ENCODE measurements around the gene KRT3. TPM values are rescaled to one million over a fixed set of nuclear protein-coding genes. Genes with fewer than 3 reads are reported as not detected.

Gene KRT3
- total RNA-seq, 2 donors from 2014 or later: not detected

DNA sequence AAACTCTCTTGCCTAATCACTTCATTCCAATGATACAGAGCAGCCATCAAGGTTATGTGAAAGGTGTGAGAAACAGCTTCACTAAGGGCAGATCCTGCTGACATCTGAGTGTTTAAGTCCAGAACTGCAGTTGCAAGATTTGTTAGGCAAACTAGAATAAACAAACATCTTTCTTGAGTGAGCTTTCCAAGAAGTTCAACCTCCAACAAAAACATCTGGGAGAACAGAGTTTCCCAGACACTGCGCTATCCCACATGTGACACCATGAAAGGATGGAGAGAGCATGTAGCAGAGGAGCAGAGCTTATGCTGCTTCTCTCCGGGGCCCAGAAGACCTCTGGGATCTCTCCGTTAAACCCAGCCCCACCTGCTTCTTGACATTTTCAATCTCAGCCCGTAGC lies 24.4 kb downstream of the KRT3 start:
- TF ChIP-seq POLR2A (IDR thresholded peaks at IDR 0.05) (no peak), POLR2AphosphoS5 (IDR thresholded peaks at IDR 0.05) (no peak)
- TF ChIP-seq, protein P1, sequence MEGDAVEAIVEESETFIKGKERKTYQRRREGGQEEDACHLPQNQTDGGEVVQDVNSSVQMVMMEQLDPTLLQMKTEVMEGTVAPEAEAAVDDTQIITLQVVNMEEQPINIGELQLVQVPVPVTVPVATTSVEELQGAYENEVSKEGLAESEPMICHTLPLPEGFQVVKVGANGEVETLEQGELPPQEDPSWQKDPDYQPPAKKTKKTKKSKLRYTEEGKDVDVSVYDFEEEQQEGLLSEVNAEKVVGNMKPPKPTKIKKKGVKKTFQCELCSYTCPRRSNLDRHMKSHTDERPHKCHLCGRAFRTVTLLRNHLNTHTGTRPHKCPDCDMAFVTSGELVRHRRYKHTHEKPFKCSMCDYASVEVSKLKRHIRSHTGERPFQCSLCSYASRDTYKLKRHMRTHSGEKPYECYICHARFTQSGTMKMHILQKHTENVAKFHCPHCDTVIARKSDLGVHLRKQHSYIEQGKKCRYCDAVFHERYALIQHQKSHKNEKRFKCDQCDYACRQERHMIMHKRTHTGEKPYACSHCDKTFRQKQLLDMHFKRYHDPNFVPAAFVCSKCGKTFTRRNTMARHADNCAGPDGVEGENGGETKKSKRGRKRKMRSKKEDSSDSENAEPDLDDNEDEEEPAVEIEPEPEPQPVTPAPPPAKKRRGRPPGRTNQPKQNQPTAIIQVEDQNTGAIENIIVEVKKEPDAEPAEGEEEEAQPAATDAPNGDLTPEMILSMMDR (IDR thresholded peaks at IDR 0.05): no peak
- DNase-seq (ENCODE audit: low spot score): no peak
- Histone ChIP-seq H3K4me1 (replicated peaks) (no peaks in the 10 kb centered on the region), H3K4me3 (no peak overlapping the region), H3K27ac (no peak overlapping the region), H3K27me3 (replicated peaks; ENCODE audit: insufficient read depth) (peaks cover 2% of the 10 kb centered on the region), H3K9me3 (no peaks in the 10 kb centered on the region), H3K36me3 (no peaks in the 10 kb centered on the region)
- intact Hi-C loops (cut with DNase I): no loop called here
- WGBS: 75% methylated on average over 4 of the region's 4 CpGs

DNA sequence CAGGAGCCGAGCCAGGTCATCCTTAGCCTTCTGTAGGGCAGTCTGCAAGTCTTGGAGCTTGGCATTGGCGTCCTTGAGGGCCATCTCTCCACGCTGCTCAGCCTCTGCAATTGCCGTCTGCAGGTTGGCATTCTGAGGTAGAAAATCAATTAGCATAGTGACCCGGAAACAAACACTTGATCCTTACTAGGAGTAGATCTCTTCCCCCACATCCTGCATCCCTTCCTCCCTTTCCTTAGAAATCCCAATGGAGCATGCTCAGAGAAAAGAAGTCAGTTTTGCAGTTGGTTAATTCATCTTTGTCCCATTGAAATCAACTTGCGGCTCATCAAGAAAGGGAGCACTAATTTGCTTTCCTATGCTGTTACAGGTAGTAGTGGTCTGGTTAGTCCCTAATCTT lies 24.8 kb downstream of the KRT3 start:
- TF ChIP-seq POLR2AphosphoS5 (IDR thresholded peaks at IDR 0.05) (no peak), POLR2A (IDR thresholded peaks at IDR 0.05) (no peak)
- TF ChIP-seq, protein P1 (IDR thresholded peaks at IDR 0.05): no peak
- intact Hi-C loops (cut with DNase I): no loop called here
- DNase-seq (ENCODE audit: low spot score): no peak
- Histone ChIP-seq H3K4me3 (no peak overlapping the region), H3K4me1 (replicated peaks) (no peaks in the 10 kb centered on the region), H3K27me3 (replicated peaks; ENCODE audit: insufficient read depth) (peaks cover 2% of the 10 kb centered on the region), H3K36me3 (no peaks in the 10 kb centered on the region), H3K27ac (no peak overlapping the region), H3K9me3 (no peaks in the 10 kb centered on the region)
- WGBS: 90% methylated on average over 6 of the region's 6 CpGs

DNA sequence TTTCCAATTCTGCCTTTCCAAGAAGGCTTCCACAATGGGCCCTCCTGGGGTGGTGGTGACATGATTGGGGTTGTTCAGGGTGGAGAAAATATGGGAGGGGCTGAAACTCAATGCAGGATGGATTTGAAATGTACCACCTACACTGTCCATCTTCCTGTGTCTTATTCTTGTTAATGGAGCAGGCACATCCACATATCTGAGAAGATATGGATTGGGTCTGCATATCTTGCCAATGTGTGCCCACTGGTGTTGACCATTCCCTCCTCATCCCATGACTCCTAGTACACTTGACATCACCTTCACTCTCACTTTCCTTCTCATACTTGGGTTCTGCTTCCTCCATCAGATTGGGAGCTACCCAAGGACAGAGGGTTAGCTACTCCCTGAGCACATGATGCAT lies 26.0 kb downstream of the KRT3 start:
- H3K27me3 ChIP-seq (replicated peaks; ENCODE audit: insufficient read depth): peaks cover 2% of the 10 kb centered on the region
- H3K4me1 ChIP-seq (replicated peaks): no peaks in the 10 kb centered on the region
- no peaks in the 10 kb centered on the region for H3K36me3 ChIP-seq
- no peak for DNase-seq (ENCODE audit: low spot score)
- H3K27ac ChIP-seq: no peak overlapping the region
- H3K9me3 ChIP-seq: no peaks in the 10 kb centered on the region
- intact Hi-C loops (cut with DNase I): no loop called here
- TF ChIP-seq POLR2A (IDR thresholded peaks at IDR 0.05) (no peak), POLR2AphosphoS5 (IDR thresholded peaks at IDR 0.05) (no peak)
- TF ChIP-seq, protein P1 (IDR thresholded peaks at IDR 0.05): no peak
- H3K4me3 ChIP-seq: no peak overlapping the region

DNA sequence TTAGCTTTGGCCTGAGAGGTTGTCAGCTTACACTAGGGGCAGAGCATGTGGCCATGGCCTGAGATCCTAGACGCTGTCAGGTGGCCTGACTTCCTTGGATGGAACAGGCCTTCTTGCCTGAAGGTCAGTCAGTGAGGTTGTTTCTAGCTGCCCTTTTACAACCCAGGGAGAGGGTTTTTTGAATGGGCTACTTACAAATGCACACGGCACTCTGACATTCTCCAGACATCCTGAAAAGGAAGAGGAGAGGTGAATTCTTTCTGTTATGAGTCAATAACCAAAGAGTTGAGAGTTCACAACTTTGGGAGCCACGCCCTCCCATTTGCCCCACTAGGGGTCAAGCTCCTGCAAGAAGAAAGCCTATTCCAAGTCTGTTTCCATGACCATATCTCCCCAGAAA lies 26.6 kb downstream of the KRT3 start:
- no peak for DNase-seq (ENCODE audit: low spot score)
- H3K27me3 ChIP-seq (replicated peaks; ENCODE audit: insufficient read depth): peaks cover 2% of the 10 kb centered on the region
- 78% methylated on average over 3 of the region's 3 CpGs for WGBS
- TF ChIP-seq POLR2AphosphoS5 (IDR thresholded peaks at IDR 0.05): no peak
- intact Hi-C loops (cut with DNase I): no loop called here
- H3K27ac ChIP-seq: no peak overlapping the region
- no peak overlapping the region for H3K4me3 ChIP-seq
- no peaks in the 10 kb centered on the region for H3K4me1 ChIP-seq (replicated peaks)
- H3K36me3 ChIP-seq: no peaks in the 10 kb centered on the region
- no peaks in the 10 kb centered on the region for H3K9me3 ChIP-seq

DNA sequence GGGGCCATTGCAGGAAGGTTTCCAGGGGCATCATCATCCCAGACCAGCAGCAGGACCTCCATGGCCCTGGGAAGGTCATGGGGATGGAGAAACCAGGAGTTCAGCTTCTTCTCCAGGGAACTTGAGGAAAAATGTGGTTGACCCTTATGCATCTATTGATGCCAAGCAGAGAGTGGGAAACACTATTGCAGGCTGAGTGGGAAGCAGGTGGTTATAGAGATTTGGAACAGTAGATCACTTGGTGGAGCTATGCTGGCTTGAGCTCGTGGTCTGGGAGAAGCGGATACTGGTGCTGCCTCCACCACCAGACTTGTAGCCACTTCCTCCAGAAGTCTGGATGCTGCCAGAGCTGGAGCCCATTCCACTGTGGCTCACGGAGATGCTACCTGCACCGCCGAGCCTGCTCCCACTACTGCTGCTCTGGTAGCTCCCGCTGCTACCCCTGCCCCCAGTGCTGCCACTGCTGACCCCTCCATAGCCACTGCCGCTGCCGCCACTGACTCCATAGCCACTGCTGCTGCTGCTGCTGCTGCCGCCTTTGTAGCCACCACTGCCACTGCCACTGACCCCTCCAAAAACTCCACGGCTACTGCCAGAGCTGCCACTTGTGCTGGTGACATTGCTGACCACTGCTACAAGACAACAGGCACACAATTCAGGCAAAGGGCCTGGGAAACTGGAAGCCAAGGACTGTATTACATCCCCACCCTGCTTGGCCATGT lies 27.3 kb downstream of the KRT3 start:
- WGBS: 86% methylated on average over 10 of the region's 10 CpGs
- no peak for DNase-seq (ENCODE audit: low spot score)
- H3K27me3 ChIP-seq (replicated peaks; ENCODE audit: insufficient read depth): no peaks in the 10 kb centered on the region
- no peaks in the 10 kb centered on the region for H3K36me3 ChIP-seq
- intact Hi-C loops (cut with DNase I): no loop called here
- no peak overlapping the region for H3K4me3 ChIP-seq
- no peaks in the 10 kb centered on the region for H3K9me3 ChIP-seq
- H3K4me1 ChIP-seq (replicated peaks): no peaks in the 10 kb centered on the region
- H3K27ac ChIP-seq: no peak overlapping the region
- TF ChIP-seq, protein P1 (IDR thresholded peaks at IDR 0.05): no peak
- TF ChIP-seq POLR2A (IDR thresholded peaks at IDR 0.05): no peak
- no peak for TF ChIP-seq POLR2AphosphoS5 (IDR thresholded peaks at IDR 0.05)
